Neural cell (in vitro differentiated cells): ENCODE data around the gene PNKD.
A peak's percentile ranks its signal among the peaks of the same experiment; 100 is the strongest.

Source experiments
- MXI1 ChIP-seq: fragments of 450-650 bp; conservative IDR thresholded peaks from 2 replicates; pipeline ENCODE4 v1.6.1; 2014; ENCODE audit warnings: antibody characterized with exemption, mild to moderate bottlenecking; ENCODE audit not compliant: poor library complexity, severe bottlenecking
- TF ChIP-seq, protein P1 (sequence below): fragments of 450-650 bp; IDR thresholded peaks from 2 replicates; pipeline ENCODE4 v1.5.1; 2014; ENCODE audit warnings: antibody characterized with exemption, mild to moderate bottlenecking, moderate library complexity; ENCODE audit not compliant: poor library complexity, severe bottlenecking

DNA sequence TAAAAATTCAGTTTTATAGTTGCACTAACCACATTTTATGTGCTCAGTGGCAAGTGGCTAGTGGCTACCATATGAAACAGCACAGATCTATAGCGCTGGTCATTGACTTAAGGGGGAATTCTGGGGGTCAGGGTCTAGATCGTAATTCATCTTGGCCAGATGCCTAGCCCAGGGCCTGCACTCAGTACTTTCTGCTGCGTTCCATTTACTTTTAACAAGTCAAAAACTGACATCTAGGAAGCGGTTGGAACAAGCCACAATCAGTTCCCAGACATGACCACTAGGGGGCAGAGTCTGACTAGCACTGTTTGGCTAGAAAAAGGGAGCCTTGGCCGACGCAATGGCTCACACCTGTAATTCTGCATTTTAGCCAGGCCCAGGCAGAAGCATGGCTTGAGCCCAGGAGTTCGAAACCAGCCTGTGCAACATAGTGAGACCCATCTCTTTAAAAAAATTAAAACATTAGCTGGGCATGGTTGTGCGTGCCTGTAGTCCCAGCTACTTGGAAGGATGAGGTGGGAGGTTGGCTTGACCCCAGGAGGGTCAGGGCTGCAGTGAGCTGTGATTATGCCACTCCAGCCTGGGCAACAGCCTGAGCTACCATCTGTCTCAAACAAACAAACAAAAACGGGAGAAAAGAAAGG is 31.0 kb downstream of the PNKD start:
- TF ChIP-seq MXI1: no peak
- TF ChIP-seq, protein P1, sequence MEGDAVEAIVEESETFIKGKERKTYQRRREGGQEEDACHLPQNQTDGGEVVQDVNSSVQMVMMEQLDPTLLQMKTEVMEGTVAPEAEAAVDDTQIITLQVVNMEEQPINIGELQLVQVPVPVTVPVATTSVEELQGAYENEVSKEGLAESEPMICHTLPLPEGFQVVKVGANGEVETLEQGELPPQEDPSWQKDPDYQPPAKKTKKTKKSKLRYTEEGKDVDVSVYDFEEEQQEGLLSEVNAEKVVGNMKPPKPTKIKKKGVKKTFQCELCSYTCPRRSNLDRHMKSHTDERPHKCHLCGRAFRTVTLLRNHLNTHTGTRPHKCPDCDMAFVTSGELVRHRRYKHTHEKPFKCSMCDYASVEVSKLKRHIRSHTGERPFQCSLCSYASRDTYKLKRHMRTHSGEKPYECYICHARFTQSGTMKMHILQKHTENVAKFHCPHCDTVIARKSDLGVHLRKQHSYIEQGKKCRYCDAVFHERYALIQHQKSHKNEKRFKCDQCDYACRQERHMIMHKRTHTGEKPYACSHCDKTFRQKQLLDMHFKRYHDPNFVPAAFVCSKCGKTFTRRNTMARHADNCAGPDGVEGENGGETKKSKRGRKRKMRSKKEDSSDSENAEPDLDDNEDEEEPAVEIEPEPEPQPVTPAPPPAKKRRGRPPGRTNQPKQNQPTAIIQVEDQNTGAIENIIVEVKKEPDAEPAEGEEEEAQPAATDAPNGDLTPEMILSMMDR: peak; percentile 94
